Stimulated activated effector memory CD8-positive, alpha-beta T cell treated with anti-CD3 and anti-CD28 coated beads, Interleukin-12 subunit alpha, Interleukin-12 subunit beta, amount 100 ng/mL, for 72 hours (primary cell): ENCODE data around the gene DUSP9.
A peak's percentile ranks its signal among the peaks of the same experiment; 100 is the strongest.

ENCODE experiments used
- ATAC-seq: fragments of 150-1000 bp; cut with Tn5 transposase; 2 replicates; pipeline ENCODE4 v1.10.0; 2021
- DNase-seq, 2 donors: peaks; one replicate each; pipeline ENCODE4 v3.0.0; 2021 to 2022; ENCODE audit warnings: low spot score in 2 of 2
- H3K27ac Mint-ChIP-seq: one replicate; pipeline ENCODE4 v1.8.0; 2022; ENCODE audit warnings: mild to moderate bottlenecking, mixed read lengths
- H3K36me3 Mint-ChIP-seq: one replicate; pipeline ENCODE4 v1.8.0; 2022; ENCODE audit warnings: mild to moderate bottlenecking, mixed read lengths
- H3K4me1 Mint-ChIP-seq: one replicate; pipeline ENCODE4 v1.8.0; 2022; ENCODE audit warnings: mixed read lengths
- H3K4me3 Mint-ChIP-seq: one replicate; pipeline ENCODE4 v1.8.0; 2022; ENCODE audit warnings: mild to moderate bottlenecking, mixed read lengths
- H3K9me3 Mint-ChIP-seq: one replicate; pipeline ENCODE4 v1.8.0; 2022; ENCODE audit warnings: mixed read lengths

Gene DUSP9

GRCh38 chrX:153638436-153639176 lies 8.4 kb upstream of the DUSP9 start:
- Mint-ChIP-seq H3K9me3 (no peaks in the 10 kb centered on the region), H3K4me1 (peaks cover 6% of the 10 kb centered on the region), H3K4me3 (no peak overlapping the region), H3K27ac (no peak overlapping the region), H3K36me3 (peaks cover 5% of the 10 kb centered on the region)
- ATAC-seq (no peak), DNase-seq (no peak)

DNA sequence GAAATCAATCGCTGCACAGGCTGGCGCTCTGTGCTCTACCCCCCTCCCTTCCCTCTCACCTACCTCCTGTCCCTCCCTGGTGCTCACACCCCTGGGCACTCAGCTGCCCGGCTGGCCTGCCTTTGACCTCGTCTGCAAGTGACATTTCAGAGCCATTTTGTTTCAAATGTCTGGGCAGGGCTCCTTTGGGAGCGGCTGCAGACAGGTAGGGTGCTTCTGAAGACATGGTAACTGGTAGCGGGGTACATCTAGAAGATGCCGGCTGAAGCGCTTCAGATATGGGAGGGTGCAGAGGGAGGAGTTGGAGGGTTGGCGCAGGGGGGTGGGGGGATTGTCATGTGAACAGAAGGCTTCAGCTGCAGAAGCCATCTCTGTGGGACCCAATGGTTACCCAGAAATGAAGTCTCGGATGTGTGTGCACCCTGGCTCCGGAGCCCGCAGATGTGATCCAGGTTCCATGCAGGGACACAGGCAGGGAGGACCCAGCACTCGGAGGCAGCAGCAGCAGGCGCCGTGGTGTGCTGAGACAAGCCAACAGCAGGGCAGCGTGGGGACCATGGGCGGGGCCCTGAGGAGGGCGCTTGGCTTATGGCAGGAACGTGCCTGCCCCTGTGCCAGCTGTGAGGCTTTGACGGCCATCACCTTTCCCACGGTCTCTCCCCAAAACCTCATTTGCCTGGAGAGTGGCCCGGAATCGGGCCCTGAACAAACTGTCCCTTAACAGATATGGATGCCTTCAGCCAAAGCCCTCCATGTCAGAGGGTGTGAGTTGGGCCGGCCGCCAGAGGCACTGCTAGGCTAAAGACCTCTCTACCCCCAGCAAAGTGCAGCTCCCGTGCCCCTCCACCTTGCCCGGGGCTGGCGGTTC lies 7.6 kb upstream of the DUSP9 start:
- peaks cover 3% of the 10 kb centered on the region for H3K36me3 Mint-ChIP-seq
- ATAC-seq, result no peak
- peaks cover 6% of the 10 kb centered on the region for H3K4me1 Mint-ChIP-seq
- no peak overlapping the region for H3K4me3 Mint-ChIP-seq
- DNase-seq, result no peak
- no peak overlapping the region for H3K27ac Mint-ChIP-seq
- H3K9me3 Mint-ChIP-seq, result no peaks in the 10 kb centered on the region

GRCh38 chrX:153640045-153640686 lies 6.8 kb upstream of the DUSP9 start:
- Mint-ChIP-seq H3K36me3 (no peaks in the 10 kb centered on the region), H3K27ac (no peak overlapping the region), H3K4me1 (peaks cover 6% of the 10 kb centered on the region), H3K9me3 (no peaks in the 10 kb centered on the region), H3K4me3 (no peak overlapping the region)
- no peak for DNase-seq
- no peak for ATAC-seq

GRCh38 chrX:153640736-153641575 lies 6.0 kb upstream of the DUSP9 start:
- DNase-seq (no peak), ATAC-seq (no peak)
- Mint-ChIP-seq H3K4me1 (peaks cover 6% of the 10 kb centered on the region), H3K27ac (no peak overlapping the region), H3K36me3 (no peaks in the 10 kb centered on the region), H3K9me3 (no peaks in the 10 kb centered on the region), H3K4me3 (peak overlapping the region; percentile 4)

DNA sequence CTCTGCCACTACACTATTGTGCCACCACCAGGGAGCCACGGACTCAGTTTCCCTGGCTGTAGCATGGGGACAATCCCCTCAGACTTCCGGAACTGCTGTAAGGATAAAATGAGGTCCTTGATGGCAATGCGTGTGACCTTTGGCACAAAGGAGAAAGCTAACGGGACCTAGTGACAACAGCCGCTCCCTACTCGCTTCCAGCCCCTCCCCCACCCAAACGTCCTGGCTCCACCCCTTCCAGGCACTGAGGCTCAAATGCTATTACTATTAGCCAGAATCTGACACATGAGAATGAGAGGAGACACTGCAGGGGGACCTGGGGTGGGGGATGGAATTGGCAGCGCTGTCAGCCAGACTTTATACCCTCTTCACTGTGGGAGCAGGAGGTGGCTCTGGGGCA lies 5.4 kb upstream of the DUSP9 start:
- H3K36me3 Mint-ChIP-seq, result no peaks in the 10 kb centered on the region
- ATAC-seq (no peak), DNase-seq (peak in 1 of 2 donors; percentile 18)
- H3K9me3 Mint-ChIP-seq, result no peaks in the 10 kb centered on the region
- peaks cover 11% of the 10 kb centered on the region for H3K4me1 Mint-ChIP-seq
- no peak overlapping the region for H3K27ac Mint-ChIP-seq
- H3K4me3 Mint-ChIP-seq, result peak overlapping the region; percentile 4

DNA sequence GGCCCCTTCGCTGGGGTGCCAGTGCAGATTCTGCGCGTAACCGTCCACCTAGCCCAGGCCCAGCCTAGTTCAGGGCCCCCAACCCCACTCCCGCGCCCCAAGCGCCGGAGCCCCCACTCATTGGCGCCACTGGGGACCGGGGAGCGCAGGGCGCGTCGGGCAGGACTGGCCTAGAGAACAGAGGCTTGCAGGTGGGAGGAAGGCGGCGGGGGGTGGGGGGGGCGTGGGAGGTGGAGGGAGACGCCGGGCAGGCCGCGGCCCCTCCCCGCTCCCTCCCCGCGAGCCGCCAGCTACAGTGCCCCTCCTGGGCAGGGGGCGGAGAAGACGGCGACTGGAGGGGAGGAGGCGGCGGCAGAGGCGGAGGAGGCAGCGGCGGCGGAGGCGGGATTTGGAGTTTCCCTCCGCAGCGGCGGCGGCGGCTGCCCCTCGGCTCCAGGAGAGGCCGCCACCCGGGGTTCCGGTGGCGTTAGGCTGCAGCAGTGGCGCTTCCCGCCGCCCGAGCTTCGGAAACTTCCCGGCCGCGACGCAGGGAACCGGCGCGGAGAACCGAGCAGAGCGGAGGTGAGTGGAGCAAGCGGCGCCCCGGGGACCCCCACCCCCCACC lies 4.8 kb upstream of the DUSP9 start:
- peak overlapping the region; percentile 47 for H3K4me3 Mint-ChIP-seq
- DNase-seq (peak in 1 of 2 donors; percentile 35), ATAC-seq (no peak)
- H3K27ac Mint-ChIP-seq, result no peak overlapping the region
- H3K36me3 Mint-ChIP-seq, result no peaks in the 10 kb centered on the region
- peaks cover 11% of the 10 kb centered on the region for H3K4me1 Mint-ChIP-seq
- H3K9me3 Mint-ChIP-seq, result no peaks in the 10 kb centered on the region

- peaks cover 11% of the 10 kb centered on the region for H3K4me1 Mint-ChIP-seq
- no peak overlapping the region for H3K27ac Mint-ChIP-seq
- no peak for DNase-seq
- H3K4me3 Mint-ChIP-seq, result peak overlapping the region; percentile 47
- H3K9me3 Mint-ChIP-seq, result no peaks in the 10 kb centered on the region
- H3K36me3 Mint-ChIP-seq, result no peaks in the 10 kb centered on the region
- no peak for ATAC-seq
Measured at GRCh38 chrX:153642655-153643430, 4.2 kb upstream of the DUSP9 start.

DNA sequence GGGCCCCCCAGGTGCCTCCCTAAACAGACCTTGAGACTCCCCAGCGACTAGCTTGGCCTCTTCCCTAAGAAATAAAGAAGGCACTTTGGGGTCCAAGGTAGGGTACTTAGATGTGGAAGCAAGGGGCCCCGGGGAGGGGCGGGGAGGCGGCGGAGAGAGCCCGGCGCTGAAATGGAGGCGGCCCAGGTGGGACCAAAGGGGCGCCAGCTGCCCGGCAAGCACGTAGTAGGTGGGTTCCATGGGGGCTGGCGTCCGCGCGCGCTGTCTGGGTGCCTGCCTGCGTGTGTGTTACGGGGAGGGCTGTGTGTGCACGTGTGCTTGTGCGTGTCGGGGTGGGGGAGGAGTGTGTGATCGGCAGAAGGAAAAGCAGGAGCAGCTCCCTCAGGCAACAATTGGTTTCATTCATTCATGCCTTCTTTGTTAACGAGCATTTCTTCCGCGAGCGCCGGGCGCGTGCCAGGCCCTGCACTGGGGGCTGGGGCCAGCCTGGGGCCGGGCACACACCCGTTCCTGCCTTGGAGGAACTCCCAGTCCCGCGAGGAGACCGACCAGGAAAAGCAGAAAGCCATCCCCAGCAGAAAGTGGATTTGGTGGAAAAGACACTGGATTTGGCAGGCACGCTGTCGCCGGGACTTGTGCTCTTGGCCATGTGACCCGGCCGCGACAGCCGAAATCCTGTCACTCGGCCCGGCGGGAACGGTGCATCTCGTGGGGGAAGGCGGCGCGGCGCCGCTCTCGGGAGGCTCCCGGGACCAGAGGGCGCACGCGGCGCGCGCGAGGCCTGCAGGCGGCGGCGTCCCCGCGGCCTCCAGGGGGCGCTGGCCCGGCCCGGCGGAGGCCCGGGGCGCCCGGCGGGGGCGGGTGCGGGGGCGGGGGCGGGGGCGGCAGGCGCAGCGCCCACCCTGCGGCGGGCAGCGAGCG lies 3.3 kb upstream of the DUSP9 start:
- no peaks in the 10 kb centered on the region for H3K9me3 Mint-ChIP-seq
- H3K4me1 Mint-ChIP-seq, result peaks cover 11% of the 10 kb centered on the region
- ATAC-seq (no peak), DNase-seq (no peak)
- peak overlapping the region; percentile 47 for H3K4me3 Mint-ChIP-seq
- no peak overlapping the region for H3K27ac Mint-ChIP-seq
- no peaks in the 10 kb centered on the region for H3K36me3 Mint-ChIP-seq

DNA sequence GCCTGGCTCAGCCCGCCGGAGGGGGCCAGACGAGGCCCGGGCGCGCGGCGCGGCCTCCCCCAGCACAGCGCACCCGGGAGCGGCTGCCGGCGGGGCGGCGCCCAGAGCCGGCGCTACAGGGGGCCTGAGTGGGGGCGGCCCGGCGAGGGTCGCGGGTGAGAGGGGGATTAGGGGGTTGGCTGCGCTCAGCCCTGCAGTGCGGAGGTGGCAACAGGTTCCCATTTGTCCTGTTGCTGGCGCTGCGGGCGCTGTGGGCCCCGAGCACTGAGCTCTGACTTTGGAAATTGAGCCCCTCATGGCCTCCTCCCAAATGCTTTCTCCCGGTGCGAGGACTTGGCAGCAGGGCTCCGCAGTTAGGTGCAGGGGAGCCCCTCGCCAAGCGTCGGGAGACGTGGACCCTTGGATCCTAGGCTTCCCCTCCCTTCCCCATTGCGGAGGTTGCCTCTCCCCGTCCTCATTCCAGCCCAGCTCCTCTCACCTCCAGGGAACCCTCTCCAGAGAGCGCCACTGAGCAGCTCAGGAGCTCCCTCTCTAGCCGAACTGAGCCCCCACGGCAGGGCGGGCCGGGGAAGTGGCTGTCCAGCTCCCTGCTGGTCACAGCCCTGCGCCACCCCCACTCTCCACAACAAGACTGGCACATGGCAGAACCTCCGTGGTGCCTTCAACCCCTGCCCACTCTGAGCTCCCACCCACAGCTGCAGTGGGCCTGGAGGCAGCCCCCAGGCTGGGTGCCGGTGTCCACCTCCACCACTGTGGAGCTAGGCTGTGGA lies 2.5 kb upstream of the DUSP9 start:
- Mint-ChIP-seq H3K36me3 (no peaks in the 10 kb centered on the region), H3K27ac (no peak overlapping the region), H3K4me3 (no peak overlapping the region), H3K9me3 (no peaks in the 10 kb centered on the region), H3K4me1 (peaks cover 11% of the 10 kb centered on the region)
- ATAC-seq, result no peak
- DNase-seq, result no peak

DNA sequence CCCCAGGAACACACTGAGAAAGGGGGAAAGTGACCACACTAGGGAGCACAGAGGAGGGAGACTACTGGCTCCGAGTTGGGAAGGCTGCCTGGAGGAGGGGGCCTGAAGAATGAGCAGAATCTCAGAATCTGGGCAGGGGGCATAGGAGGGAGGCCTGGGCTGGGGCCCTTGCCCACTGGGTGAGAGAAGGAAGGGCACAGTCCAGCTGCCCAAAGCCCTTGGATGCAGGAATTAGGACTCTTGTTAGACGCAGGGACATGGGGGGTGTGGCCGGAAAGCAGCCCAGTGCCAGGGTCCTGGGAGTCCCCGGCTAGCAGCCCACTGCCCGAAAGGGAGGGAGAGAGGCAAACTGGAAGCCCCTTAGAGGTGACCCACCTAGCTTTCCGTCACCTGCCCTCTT lies 1.9 kb upstream of the DUSP9 start:
- Mint-ChIP-seq H3K4me3 (no peak overlapping the region), H3K4me1 (peaks cover 11% of the 10 kb centered on the region), H3K9me3 (no peaks in the 10 kb centered on the region), H3K36me3 (no peaks in the 10 kb centered on the region), H3K27ac (no peak overlapping the region)
- no peak for ATAC-seq
- no peak for DNase-seq

DNA sequence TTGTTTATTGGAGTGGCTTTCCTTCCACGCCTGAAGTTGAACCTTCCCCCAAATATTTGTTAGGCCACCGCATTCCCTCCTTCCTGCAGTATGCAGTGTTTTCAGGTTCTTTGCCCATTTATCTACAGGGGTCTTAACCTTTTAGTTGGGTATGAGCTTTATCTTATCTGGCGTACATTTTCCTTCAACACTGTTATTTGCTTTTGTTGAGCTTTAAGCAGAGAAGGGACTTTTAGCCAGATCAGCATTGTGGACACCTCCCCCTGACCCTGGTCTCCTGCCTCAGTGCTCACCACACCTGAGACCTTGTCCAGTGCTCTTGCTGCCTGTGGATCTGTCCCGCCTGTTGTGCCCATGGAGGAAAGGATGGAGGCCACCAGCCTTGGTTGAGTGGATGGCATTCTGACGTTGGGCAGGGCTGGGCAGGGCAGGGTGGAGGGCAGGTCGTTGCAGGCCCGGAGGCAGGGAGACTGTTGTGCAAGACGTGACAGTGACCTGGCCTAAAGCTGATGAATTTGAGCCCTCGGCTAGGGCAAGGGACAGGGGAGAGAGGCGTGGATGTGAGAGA lies 998 bp upstream of the DUSP9 start:
- no peak for ATAC-seq
- Mint-ChIP-seq H3K4me1 (peaks cover 11% of the 10 kb centered on the region), H3K4me3 (no peak overlapping the region), H3K27ac (no peak overlapping the region), H3K36me3 (no peaks in the 10 kb centered on the region), H3K9me3 (no peaks in the 10 kb centered on the region)
- DNase-seq, result no peak
